ENCODE results near the gene NUDCD3. TPM values are rescaled to one million over a fixed set of nuclear protein-coding genes. Genes with fewer than 3 reads are reported as not detected.

NUDCD3 gene
- total and polyA plus RNA-seq, 8 donors, result 22.4 to 62.1 (median 35.4) TPM

DNA sequence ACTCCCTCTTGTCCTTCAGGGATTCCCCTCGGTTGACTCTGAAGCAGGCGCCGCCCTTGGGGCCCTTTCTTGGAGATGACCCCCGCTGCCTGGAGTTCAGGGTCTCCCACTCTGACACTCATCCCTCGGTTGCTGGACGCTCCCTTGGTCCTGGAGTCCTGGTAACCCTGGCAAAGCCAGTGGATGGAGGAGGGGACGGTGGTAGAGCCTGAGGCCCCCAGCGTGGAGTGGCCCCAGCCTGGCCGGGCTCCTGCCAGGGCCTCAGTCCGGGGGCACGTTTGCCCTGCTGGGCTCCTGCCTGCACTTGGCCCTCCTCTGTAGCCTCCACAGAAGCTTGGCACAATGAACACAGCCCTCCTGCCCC, 155.7 kb downstream of the NUDCD3 start:
- Histone ChIP-seq H3K27me3 (no peaks in the 10 kb centered on the region), H3K4me1 (no peaks in the 10 kb centered on the region), H3K9me3 (no peaks in the 10 kb centered on the region), H3K36me3 (no peaks in the 10 kb centered on the region), H3K4me3 (no peak overlapping the region), H3K27ac (no peak overlapping the region)
- 83 to 87% methylated on average over 11 of the region's 11 CpGs for WGBS, 2 donors
- intact Hi-C loops (cut with DNase I), result no loop called here
- ATAC-seq (no peak), DNase-seq (peak in 1 of 6 donors; percentile 44), FAIRE-seq (no peak)
- TF ChIP-seq, protein P1, sequence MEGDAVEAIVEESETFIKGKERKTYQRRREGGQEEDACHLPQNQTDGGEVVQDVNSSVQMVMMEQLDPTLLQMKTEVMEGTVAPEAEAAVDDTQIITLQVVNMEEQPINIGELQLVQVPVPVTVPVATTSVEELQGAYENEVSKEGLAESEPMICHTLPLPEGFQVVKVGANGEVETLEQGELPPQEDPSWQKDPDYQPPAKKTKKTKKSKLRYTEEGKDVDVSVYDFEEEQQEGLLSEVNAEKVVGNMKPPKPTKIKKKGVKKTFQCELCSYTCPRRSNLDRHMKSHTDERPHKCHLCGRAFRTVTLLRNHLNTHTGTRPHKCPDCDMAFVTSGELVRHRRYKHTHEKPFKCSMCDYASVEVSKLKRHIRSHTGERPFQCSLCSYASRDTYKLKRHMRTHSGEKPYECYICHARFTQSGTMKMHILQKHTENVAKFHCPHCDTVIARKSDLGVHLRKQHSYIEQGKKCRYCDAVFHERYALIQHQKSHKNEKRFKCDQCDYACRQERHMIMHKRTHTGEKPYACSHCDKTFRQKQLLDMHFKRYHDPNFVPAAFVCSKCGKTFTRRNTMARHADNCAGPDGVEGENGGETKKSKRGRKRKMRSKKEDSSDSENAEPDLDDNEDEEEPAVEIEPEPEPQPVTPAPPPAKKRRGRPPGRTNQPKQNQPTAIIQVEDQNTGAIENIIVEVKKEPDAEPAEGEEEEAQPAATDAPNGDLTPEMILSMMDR (IDR thresholded peaks at IDR 0.05), result no peak

DNA sequence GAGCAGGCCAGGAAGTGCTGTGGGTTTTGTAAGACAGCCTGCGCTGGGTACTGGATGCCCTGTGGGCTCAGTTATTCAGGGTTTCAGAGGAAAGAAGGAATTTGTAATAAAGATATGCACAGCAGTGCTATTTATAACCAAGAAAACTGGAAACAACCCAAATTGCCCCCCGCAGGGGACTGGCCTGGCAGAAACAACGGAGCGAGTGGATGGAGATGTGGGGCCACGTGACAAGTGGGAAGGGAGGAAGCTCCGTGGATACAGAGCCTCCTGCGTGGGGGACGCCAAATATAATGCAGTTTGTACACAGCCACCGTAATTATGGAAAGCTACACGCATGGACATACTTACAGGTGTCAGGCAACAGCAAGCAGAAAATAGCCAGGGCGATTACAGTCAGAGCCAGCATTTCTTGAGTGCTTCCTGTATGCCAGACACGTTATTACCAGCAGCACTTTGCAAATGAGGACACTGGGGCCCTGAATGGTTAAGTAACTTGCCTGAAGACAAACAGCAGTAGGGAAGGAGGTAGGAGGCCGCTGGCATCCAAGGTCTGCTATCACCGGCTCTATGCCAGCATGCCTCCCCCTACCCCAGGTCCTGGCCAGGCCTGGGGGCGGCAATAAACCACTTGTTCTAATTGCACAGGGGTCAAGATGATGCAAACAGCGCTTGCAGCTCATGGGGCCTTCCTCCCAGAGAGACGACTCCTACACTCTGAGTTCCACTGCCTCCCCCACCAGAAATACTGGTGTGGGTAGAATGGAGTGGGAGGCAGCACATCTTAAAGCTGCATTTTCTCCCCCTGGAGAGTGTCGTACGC, 156.3 kb downstream of the NUDCD3 start:
- Histone ChIP-seq H3K4me1 (no peaks in the 10 kb centered on the region), H3K27me3 (no peaks in the 10 kb centered on the region), H3K4me3 (no peak overlapping the region), H3K9me3 (no peaks in the 10 kb centered on the region), H3K36me3 (no peaks in the 10 kb centered on the region), H3K27ac (no peak overlapping the region)
- DNase-seq (no peak), FAIRE-seq (no peak), ATAC-seq (no peak)
- TF ChIP-seq, protein P1 (IDR thresholded peaks at IDR 0.05), result no peak
- WGBS, 2 donors, result 71 to 78% methylated on average over 19 of the region's 19 CpGs
- intact Hi-C loops (cut with DNase I), result no loop called here

DNA sequence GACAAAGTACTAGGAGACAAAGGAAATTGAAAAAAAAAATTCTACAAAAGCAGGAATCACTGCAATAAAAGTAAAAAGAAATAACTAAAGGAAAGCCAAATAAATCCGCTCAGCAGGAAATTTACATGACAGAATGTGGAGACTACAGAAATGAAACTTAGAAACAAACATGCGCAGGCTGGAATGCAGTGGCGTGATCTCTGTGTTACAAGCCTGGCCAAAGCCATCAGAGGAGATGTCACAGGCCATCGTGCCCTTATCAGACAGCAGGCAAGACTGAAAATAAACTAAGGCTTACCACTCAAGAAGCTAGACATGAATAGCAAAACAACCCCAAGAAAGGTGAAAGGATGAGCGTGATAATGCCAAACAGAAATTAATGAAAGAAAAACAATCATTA, 158.8 kb downstream of the NUDCD3 start:
- WGBS, 2 donors, result 52 to 53% methylated on average over 5 of the region's 5 CpGs

DNA sequence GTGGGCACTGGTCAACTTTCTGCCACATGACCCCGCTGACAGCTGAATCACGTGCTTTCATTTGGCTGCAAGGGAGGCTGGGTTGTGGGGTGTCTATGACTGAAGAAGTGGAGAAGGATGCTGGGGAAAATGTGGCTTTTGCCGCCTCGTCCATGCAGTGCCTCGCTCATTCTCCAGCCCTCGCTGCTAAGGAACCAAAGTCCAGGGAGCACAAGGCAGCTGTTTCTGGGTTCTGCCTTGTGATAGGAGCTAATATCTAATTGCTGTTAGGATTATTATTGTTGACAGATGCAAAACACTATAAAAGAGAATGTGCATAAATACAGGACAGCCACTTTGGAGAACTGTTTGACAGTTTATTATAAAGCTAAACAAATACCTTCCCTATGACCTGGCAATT, 160.1 kb downstream of the NUDCD3 start:
- Histone ChIP-seq H3K9me3 (no peaks in the 10 kb centered on the region), H3K27me3 (no peaks in the 10 kb centered on the region), H3K4me3 (no peak overlapping the region), H3K27ac (no peak overlapping the region), H3K36me3 (no peaks in the 10 kb centered on the region), H3K4me1 (no peaks in the 10 kb centered on the region)
- intact Hi-C loops (cut with DNase I), result no loop called here
- ATAC-seq (no peak), FAIRE-seq (no peak), DNase-seq (no peak)
- WGBS, 2 donors, result 78 to 79% methylated on average over 6 of the region's 6 CpGs
- TF ChIP-seq, protein P1 (IDR thresholded peaks at IDR 0.05), result no peak

More for the DNA sequence above, 158.8 kb downstream of the NUDCD3 start:
- H3K27ac ChIP-seq, result no peak overlapping the region
- intact Hi-C loops (cut with DNase I), result no loop called here
- FAIRE-seq (no peak), ATAC-seq (no peak), DNase-seq (no peak)
- H3K4me3 ChIP-seq, result no peak overlapping the region
- no peaks in the 10 kb centered on the region for H3K27me3 ChIP-seq
- no peaks in the 10 kb centered on the region for H3K9me3 ChIP-seq
- no peaks in the 10 kb centered on the region for H3K4me1 ChIP-seq
- TF ChIP-seq, protein P1 (IDR thresholded peaks at IDR 0.05), result no peak
- no peaks in the 10 kb centered on the region for H3K36me3 ChIP-seq

DNA sequence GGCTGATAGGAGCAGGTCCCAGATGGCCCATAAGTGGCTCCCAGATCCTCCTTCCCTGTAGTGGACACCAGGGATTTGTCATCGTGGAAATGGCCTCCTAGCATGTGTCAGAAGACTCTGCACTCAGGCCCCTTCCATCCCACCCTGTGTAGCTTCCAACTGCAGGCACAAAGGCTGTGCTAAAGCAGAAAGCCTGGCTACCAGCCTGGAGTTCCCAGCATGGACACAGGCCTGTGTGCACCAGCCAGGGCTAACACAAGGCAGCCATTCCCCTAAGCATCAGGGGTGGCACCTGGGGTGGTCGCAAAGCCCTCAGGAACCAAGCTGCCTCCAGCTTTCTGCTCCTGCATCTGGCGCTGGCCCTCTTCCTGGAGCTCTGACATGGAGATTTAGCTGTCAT, 160.6 kb downstream of the NUDCD3 start:
- H3K9me3 ChIP-seq, result no peaks in the 10 kb centered on the region
- no peak overlapping the region for H3K27ac ChIP-seq
- TF ChIP-seq, protein P1 (IDR thresholded peaks at IDR 0.05), result no peak
- DNase-seq (no peak), FAIRE-seq (no peak), ATAC-seq (no peak)
- no peaks in the 10 kb centered on the region for H3K36me3 ChIP-seq
- no peaks in the 10 kb centered on the region for H3K4me1 ChIP-seq
- WGBS, 2 donors, result 73 to 78% methylated on average over 3 of the region's 3 CpGs
- no peaks in the 10 kb centered on the region for H3K27me3 ChIP-seq
- no peak overlapping the region for H3K4me3 ChIP-seq
- intact Hi-C loops (cut with DNase I), result no loop called here

Measured in pancreas (tissue), 10 donors.